Islet of Langerhans (tissue), 1 donor: ENCODE measurements around the gene MMP15.

Experiments used
- FAIRE-seq: peaks from one replicate; lab custom pipeline; 2011; peaks lifted over from hg19 to GRCh38; lab: Jason Lieb, UNC

MMP15 gene

GRCh38 chr16:58019866-58020538, 5.6 kb upstream of the MMP15 start:
- no peak for FAIRE-seq

GRCh38 chr16:58020628-58021521, 4.7 kb upstream of the MMP15 start:
- no peak for FAIRE-seq

DNA sequence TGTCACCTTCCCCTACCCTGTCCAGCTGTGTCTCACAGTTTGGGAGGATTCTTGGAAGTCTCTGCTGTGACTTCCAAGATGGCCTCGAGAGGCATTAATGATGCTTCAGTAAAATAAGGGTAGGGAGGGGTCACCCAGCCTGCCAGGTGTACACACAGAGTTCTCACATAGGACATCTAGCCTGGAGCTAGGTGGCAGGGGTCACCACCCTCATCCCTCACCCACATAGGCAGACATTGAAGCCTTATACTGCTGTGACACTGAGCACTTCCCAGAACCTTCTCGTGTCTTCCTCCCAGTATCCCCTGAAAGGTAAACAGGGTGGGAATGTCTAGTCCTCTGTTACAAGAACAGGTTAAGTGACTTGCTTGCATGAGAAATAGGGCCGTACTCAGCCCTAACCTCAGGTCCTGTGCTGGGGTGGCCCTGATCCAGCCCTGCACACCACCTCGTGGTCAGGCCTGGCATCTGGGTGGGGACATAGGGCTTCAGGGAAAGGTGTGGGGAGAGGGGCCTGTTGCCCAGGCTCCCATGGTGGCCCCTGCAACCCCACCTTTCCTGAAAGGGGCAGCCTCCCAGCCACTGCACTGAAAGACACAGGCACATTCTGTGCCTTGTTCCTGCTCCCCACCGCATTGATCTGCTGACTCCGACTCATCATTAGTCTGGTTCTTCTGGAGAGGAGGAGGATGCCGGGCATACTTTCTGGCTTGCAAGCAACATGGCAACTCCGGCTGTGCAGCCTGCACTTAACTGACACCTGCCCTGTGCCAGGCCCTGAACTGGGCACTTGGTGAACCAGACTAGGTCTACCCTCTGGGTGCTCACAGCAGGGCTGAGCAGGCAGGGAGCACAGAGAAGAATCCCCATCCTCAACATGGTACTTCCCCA, 3.6 kb upstream of the MMP15 start:
- no peak for FAIRE-seq

DNA sequence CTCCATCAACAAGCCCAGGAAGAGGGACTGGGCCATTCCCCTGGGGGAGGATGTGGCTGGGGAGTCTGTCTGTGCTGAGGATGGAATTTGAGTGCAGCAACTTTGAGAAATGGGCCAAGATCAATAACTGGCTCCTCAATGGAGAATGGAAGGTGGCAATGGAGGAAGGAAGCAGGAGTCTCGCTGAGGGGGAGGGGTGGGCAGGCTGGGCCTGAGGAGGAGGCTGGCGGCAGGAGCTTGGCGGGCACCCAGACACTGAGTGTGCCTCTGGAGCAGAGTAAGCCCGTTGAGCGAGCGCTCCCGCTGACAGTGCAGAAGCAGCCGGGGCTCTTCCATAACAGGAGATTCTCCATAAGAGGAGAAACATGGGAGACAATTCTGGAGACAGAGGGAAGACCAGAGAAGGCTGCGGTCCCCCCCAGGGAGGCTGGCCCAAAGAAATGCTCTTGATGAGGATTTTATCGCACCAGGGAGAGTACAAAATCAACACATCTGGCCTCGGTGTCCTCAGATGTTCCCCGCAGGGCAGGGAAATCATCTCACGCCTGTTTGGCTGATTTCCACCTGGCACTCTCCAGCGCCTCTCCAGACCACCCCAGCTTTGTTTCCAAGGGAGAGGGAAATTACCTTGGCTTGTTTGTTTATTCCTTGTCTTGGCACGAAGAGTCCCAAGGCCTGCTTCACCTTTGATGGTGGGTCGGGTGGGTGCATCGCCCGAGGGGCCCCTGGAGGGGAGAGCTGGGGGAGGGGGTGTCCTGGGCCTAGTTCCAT, 2.8 kb upstream of the MMP15 start:
- FAIRE-seq = no peak

- no peak for FAIRE-seq
Measured at GRCh38 chr16:58024486-58025350, 836 bp upstream of the MMP15 start.

DNA sequence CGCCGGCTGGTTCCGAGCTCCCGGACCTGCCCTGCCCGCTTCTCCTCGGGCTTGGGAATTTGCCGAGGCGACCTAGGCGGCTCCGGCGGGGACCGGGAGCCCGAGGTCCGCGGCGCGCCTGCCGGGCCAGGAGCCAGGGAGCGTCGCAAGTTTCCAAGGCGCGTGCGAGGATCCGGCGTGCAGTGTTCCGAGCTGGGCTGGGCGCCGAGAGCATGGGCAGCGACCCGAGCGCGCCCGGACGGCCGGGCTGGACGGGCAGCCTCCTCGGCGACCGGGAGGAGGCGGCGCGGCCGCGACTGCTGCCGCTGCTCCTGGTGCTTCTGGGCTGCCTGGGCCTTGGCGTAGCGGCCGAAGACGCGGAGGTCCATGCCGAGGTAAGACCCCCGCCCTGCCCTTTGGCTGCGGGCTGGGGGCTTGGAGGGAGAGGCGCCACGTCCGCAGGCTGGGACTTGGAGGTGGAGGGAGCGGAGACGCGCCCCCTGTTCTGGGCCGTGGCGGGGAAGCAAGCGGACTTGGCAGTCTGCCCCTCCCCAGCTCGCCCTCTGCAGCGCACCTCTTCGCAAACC, 668 bp downstream of the MMP15 start:
- FAIRE-seq = no peak

GRCh38 chr16:58026705-58027160, 1.2 kb downstream of the MMP15 start:
- FAIRE-seq = no peak

DNA sequence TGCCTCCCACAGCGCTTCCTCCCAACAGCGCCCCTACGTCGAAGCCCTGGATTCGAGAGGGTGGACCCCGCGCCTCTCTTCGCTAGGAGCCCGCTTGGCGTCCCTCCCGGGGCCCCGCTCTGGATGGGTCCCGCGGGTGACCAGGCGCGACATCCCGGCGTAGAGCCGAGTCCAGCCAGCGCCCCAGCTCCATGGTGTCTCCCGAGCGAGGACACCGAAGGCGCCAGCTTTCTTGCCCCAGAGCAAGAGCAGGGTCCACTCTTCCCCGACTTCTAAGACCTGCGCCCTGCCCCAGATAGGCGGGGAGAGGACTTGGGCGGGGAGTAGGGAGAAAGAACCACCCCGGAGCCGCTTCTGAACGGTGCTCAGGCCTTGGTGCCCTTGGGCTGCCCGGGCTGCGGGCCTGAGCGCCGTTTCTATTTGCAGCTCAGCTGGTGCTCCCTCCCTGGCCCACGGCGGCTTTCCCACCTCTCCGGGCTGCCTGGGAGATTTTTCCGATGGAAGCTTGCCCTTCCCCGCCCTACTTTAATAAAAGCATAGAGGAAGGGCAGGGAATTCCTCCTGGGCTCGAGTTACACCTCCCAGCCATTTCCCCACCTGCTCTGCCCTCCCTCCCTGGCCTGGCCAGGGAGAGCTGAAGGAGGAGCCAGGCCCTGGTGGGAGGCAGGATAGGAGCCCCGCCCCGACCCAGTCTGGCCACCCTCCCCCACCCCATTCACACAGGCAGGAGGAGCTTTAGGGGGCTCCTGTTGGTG, 1.8 kb downstream of the MMP15 start:
- no peak for FAIRE-seq

DNA sequence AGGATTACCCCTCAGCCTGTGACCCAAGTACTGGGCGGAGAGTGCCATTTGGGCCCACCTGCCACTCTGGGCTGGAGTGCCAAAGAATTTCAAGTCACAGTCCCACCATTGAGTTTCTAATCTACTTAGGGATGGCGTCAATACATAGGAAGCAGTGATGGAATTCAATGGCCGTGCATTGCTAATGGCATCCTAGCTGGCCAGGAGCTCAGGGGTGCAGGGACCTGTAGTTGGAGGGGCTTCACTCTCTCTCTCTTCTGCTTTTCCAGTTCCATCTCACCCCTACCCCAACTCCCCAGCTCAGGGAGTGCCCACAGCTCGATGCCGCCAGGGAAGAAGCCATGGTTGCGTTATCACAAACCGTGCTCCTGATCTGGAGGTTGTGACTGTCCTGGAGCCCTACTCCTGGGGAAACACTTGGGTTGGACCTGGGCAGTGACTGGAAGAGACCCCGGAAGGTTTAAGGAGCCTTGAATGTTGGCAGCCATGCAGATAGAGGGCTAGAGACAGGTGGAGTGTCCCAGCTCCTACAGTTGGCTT, 2.4 kb downstream of the MMP15 start:
- FAIRE-seq = no peak

GRCh38 chr16:58028541-58029070, 3.1 kb downstream of the MMP15 start:
- no peak for FAIRE-seq

DNA sequence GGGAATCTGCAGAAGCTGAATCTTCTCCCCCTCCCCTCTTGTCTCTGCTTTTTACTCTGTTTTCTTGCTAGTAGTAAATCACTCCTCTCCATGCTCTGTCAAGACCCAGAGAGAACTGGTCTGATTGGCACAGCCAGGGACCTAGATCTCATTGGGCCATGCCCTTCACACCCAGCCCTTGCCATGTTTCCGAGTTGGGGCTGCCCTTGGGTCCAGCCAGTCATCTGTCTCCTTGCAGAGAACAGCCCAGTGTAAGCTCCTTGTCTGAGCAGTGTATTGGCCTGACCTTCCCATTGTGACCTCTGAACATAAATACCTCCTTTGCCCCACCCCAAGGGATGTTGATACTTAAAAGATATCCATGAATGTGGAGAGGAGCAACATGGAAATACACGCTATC, 3.9 kb downstream of the MMP15 start:
- FAIRE-seq = no peak

GRCh38 chr16:58030136-58030840, 4.7 kb downstream of the MMP15 start:
- FAIRE-seq = no peak

GRCh38 chr16:58031016-58031800, 5.7 kb downstream of the MMP15 start:
- FAIRE-seq = no peak

GRCh38 chr16:58032710-58033293, 7.2 kb downstream of the MMP15 start:
- no peak for FAIRE-seq

GRCh38 chr16:58034128-58034685, 8.7 kb downstream of the MMP15 start:
- FAIRE-seq = no peak

- no peak for FAIRE-seq
Measured at GRCh38 chr16:58034774-58035173, 9.2 kb downstream of the MMP15 start.
